GM18498 (cell line): ENCODE results near the gene AQP9.
"Not testable (repeated sequence)": the region's sequence is repeated elsewhere in the genome, so short reads cannot be mapped to it uniquely, and the experiment has no call there.

Experiments
- ATAC-seq: cut with Tn5 transposase; IDR thresholded peaks from one replicate; pipeline ENCODE4 v1.9.1; 2021; ENCODE audit warnings: mild to moderate bottlenecking, moderate library complexity; ENCODE audit not compliant: unreplicated experiment

The AQP9 gene

GRCh38 chr15:58138106-58138505, at the start of gene AQP9:
TSS of gene AQP9 (plus strand) at chr15:58138381. CDS start at chr15:58138566, 185 bp downstream.
- no peak for ATAC-seq

GRCh38 chr15:58095415-58095814, 42.8 kb upstream of the AQP9 start:
- ATAC-seq, result no peak

GRCh38 chr15:58096529-58097084, 41.6 kb upstream of the AQP9 start:
- no peak for ATAC-seq

- no peak for ATAC-seq
Measured at GRCh38 chr15:58103482-58103881, 34.7 kb upstream of the AQP9 start.

- no peak for ATAC-seq
Measured at GRCh38 chr15:58108117-58108516, 30.1 kb upstream of the AQP9 start.

- no peak for ATAC-seq
Measured at GRCh38 chr15:58109419-58109818, 28.8 kb upstream of the AQP9 start.

GRCh38 chr15:58110999-58111717, 27.0 kb upstream of the AQP9 start:
- no peak for ATAC-seq

GRCh38 chr15:58111718-58112104, 26.5 kb upstream of the AQP9 start:
- ATAC-seq, result no peak

- ATAC-seq, result not testable (repeated sequence)
Measured at GRCh38 chr15:58113358-58113757, 24.8 kb upstream of the AQP9 start.

GRCh38 chr15:58114388-58114787, 23.8 kb upstream of the AQP9 start:
- ATAC-seq, result no peak

- ATAC-seq, result no peak
Measured at GRCh38 chr15:58114812-58115211, 23.4 kb upstream of the AQP9 start.

GRCh38 chr15:58115692-58116091, 22.5 kb upstream of the AQP9 start:
- no peak for ATAC-seq

GRCh38 chr15:58117619-58118018, 20.6 kb upstream of the AQP9 start:
- ATAC-seq, result no peak

- ATAC-seq, result no peak
Measured at GRCh38 chr15:58118272-58118671, 19.9 kb upstream of the AQP9 start.

GRCh38 chr15:58119016-58119415, 19.2 kb upstream of the AQP9 start:
- no peak for ATAC-seq

GRCh38 chr15:58124585-58124984, 13.6 kb upstream of the AQP9 start:
- no peak for ATAC-seq

- ATAC-seq, result no peak
Measured at GRCh38 chr15:58125333-58125732, 12.8 kb upstream of the AQP9 start.

- ATAC-seq, result no peak
Measured at GRCh38 chr15:58134886-58135285, 3.3 kb upstream of the AQP9 start.

GRCh38 chr15:58135511-58136174, 2.5 kb upstream of the AQP9 start:
- no peak for ATAC-seq

- ATAC-seq, result no peak
Measured at GRCh38 chr15:58136731-58137130, 1.4 kb upstream of the AQP9 start.

- no peak for ATAC-seq
Measured at GRCh38 chr15:58137686-58138085, 495 bp upstream of the AQP9 start.

- no peak for ATAC-seq
Measured at GRCh38 chr15:58139276-58139988, 1.3 kb downstream of the AQP9 start.
